CD8-positive, alpha-beta memory T cell (primary cell): ENCODE measurements around the gene KREMEN2. TPM values are rescaled to one million over a fixed set of nuclear protein-coding genes. Genes with fewer than 3 reads are reported as not detected.
"Not testable (repeated sequence)": the region's sequence is repeated elsewhere in the genome, so short reads cannot be mapped to it uniquely, and the experiment has no call there.

Source experiments
- CTCF ChIA-PET: fragments of 350-600 bp; sonication (Branson Sonifier 250); formaldehyde crosslinking; loops from one replicate; lab custom pipeline; 2021; ENCODE audit warnings: antibody characterized with exemption; lab: Charles Lee
- POLR2A ChIA-PET: fragments of 350-600 bp; sonication (Branson Sonifier 250); formaldehyde crosslinking; loops from one replicate; lab custom pipeline; 2021; ENCODE audit warnings: antibody characterized with exemption; lab: Charles Lee
- DNase-seq, 5 donors: peaks; one replicate each; pipeline versions ENCODE4 v3.0.0 to v3.0.0-alpha.2; 2020 to 2022; ENCODE audit warnings: mixed read lengths in 1 of 5
- H3K27ac ChIP-seq: one replicate; pipeline ENCODE4 v1.7.0; 2013; ENCODE audit warnings: low read depth, mild to moderate bottlenecking, low read length, moderate library complexity
- H3K27me3 ChIP-seq: 2 replicates; pipeline ENCODE4 v1.7.0; 2013; ENCODE audit warnings: low read length, mild to moderate bottlenecking; ENCODE audit not compliant: insufficient read depth, poor library complexity, severe bottlenecking
- H3K36me3 ChIP-seq: 2 replicates; pipeline ENCODE4 v1.7.0; 2013; ENCODE audit warnings: mild to moderate bottlenecking, low read length, moderate library complexity; ENCODE audit not compliant: insufficient read depth
- H3K4me1 ChIP-seq: 2 replicates; pipeline ENCODE4 v1.7.0; 2013; ENCODE audit warnings: mild to moderate bottlenecking, low read length, moderate library complexity; ENCODE audit not compliant: insufficient read depth
- H3K4me3 ChIP-seq: 2 replicates; pipeline ENCODE4 v1.7.0; 2013; ENCODE audit warnings: mild to moderate bottlenecking, low read length
- H3K9me3 ChIP-seq: 2 replicates; pipeline ENCODE4 v1.7.0; 2013; ENCODE audit warnings: mild to moderate bottlenecking, low read length
- H3K27ac Mint-ChIP-seq, 8 donors: one replicate each; pipeline ENCODE4 v1.8.0; 2020 to 2021; ENCODE audit warnings: mixed read lengths in 8 of 8, mild to moderate bottlenecking in 6 of 8, inconsistent platforms in 3 of 8, moderate library complexity in 3 of 8
- H3K27me3 Mint-ChIP-seq, 2 donors: one replicate each; pipeline ENCODE4 v1.8.0; 2020 to 2021; ENCODE audit warnings: mixed read lengths in 2 of 2, mild to moderate bottlenecking in 1 of 2, moderate library complexity in 1 of 2
- H3K36me3 Mint-ChIP-seq, 3 donors: one replicate each; pipeline ENCODE4 v1.8.0; 2020 to 2021; ENCODE audit warnings: mixed read lengths in 3 of 3, inconsistent platforms in 1 of 3, mild to moderate bottlenecking in 1 of 3
- H3K4me1 Mint-ChIP-seq, 3 donors: one replicate each; pipeline ENCODE4 v1.8.0; 2020 to 2021; ENCODE audit warnings: mixed read lengths in 3 of 3, inconsistent platforms in 1 of 3, mild to moderate bottlenecking in 1 of 3
- H3K4me3 Mint-ChIP-seq, 7 donors: one replicate each; pipeline ENCODE4 v1.8.0; 2020 to 2021; ENCODE audit warnings: mixed read lengths in 7 of 7, mild to moderate bottlenecking in 6 of 7, moderate library complexity in 4 of 7, inconsistent platforms in 2 of 7
- H3K9me3 Mint-ChIP-seq, 5 donors: one replicate each; pipeline ENCODE4 v1.8.0; 2020 to 2022; ENCODE audit warnings: mixed read lengths in 5 of 5, mild to moderate bottlenecking in 3 of 5, moderate library complexity in 2 of 5, inconsistent platforms in 1 of 5
- polyA plus RNA-seq: library from polyadenylated mRNA; unstranded; fragments of 300-500 nt; fragmentation: Illumina TruSeq; gene quantifications from one replicate; pipeline ENCODE4 v1.2.3, GENCODE V29; 2021
- total RNA-seq, 2 experiments: library from RNA; stranded (reverse); gene quantifications; one replicate each; pipeline ENCODE4 v1.2.3, GENCODE V29; 2021

KREMEN2 gene
- total and polyA plus RNA-seq, 3 experiments from 2014 or later: not detected

- peak overlapping the region in 5 of 7 donors; percentile 2 to 33 (median 20) for H3K4me3 Mint-ChIP-seq
- peaks cover 8% of the 10 kb centered on the region for H3K4me1 ChIP-seq
Measured at GRCh38 chr16:2926650-2926999, 37.5 kb upstream of the KREMEN2 start.

GRCh38 chr16:2927010-2927646 lies 36.9 kb upstream of the KREMEN2 start:
- Mint-ChIP-seq H3K36me3 (peaks cover 0 to 27% (median 2%) of the 10 kb centered on the region in 3 donors), H3K4me1 (peaks cover 12 to 14% (median 14%) of the 10 kb centered on the region in 3 donors), H3K9me3 (no peaks in the 10 kb centered on the region), H3K4me3 (peak overlapping the region in 5 of 7 donors; percentile 2 to 33 (median 20)), H3K27me3 (no peaks in the 10 kb centered on the region), H3K27ac (peak overlapping the region; percentile 0 to 73 (median 26))
- Histone ChIP-seq H3K27me3 (no peaks in the 10 kb centered on the region), H3K36me3 (peaks cover 4% of the 10 kb centered on the region), H3K4me1 (peaks cover 8% of the 10 kb centered on the region), H3K9me3 (no peaks in the 10 kb centered on the region), H3K4me3 (no peak overlapping the region), H3K27ac (no peak overlapping the region)
- ChIA-PET CTCF (interaction anchor here (0.6 to 1.5 kb wide), 19 partner anchors 10 to 254 kb away, joined by 3 to 11 read pairs (median 4); partner anchors contain the start of genes FLYWCH1 and FLYWCH2), POLR2A (interaction anchor here (0.5 kb wide), 1 partner anchor 52 kb away, joined by 4 read pairs; no protein-coding TSS in a partner anchor)
- DNase-seq: peak; percentile 75 to 92 (median 82)

More at GRCh38 chr16:2926650-2926999, 37.5 kb upstream of the KREMEN2 start:
- H3K36me3 ChIP-seq: peaks cover 4% of the 10 kb centered on the region
- H3K27me3 ChIP-seq: no peaks in the 10 kb centered on the region
- H3K4me3 ChIP-seq: no peak overlapping the region
- H3K9me3 Mint-ChIP-seq: no peaks in the 10 kb centered on the region
- POLR2A ChIA-PET: no interaction called here
- H3K27me3 Mint-ChIP-seq: peaks cover 0 to 1% of the 10 kb centered on the region in 2 donors
- no peak for DNase-seq
- peaks cover 0 to 28% (median 2%) of the 10 kb centered on the region in 3 donors for H3K36me3 Mint-ChIP-seq
- CTCF ChIA-PET: interaction anchor here (0.9 to 1.5 kb wide), 16 partner anchors 10 to 253 kb away, joined by 3 to 11 read pairs (median 4); partner anchors contain the start of genes FLYWCH1 and FLYWCH2
- no peak overlapping the region for H3K27ac ChIP-seq
- H3K9me3 ChIP-seq: no peaks in the 10 kb centered on the region
- peaks cover 12 to 14% (median 14%) of the 10 kb centered on the region in 3 donors for H3K4me1 Mint-ChIP-seq
- H3K27ac Mint-ChIP-seq: peak overlapping the region in 7 of 8 donors; percentile 0 to 73 (median 27)

DNA sequence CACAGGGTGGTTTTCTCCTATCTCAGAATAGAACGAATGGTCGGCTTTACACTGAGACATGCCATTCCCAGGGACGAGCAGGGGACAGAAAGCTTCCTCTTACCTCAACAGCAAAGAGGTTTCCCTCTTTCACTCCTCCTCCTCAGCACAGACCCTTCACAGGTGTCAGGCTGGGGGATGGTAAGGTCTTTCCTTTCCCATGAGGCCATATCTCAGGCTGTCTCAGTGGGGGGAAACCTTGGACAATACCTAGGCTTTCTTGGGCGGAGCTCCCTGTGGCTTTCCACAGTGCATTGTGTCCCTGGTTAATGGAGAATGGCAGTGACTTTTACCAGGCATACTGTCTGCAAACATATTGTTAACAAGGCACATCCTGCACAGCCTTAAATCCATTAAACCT lies 35.9 kb upstream of the KREMEN2 start:
- H3K27me3 ChIP-seq, H3K4me3 ChIP-seq, H3K9me3 ChIP-seq, DNase-seq, H3K27ac ChIP-seq, H3K36me3 ChIP-seq, H3K4me3 Mint-ChIP-seq, H3K4me1 ChIP-seq, H3K27me3 Mint-ChIP-seq, H3K9me3 Mint-ChIP-seq, POLR2A ChIA-PET: not testable (repeated sequence)
- Mint-ChIP-seq H3K27ac (peak overlapping the region in 1 of 8 donors; percentile 29), H3K36me3 (peaks cover 0 to 28% (median 0%) of the 10 kb centered on the region in 3 donors), H3K4me1 (peaks cover 12 to 14% (median 14%) of the 10 kb centered on the region in 3 donors)
- CTCF ChIA-PET: interaction anchor here (1.5 kb wide), 1 partner anchor 49 kb away, joined by 6 read pairs; no protein-coding TSS in a partner anchor

DNA sequence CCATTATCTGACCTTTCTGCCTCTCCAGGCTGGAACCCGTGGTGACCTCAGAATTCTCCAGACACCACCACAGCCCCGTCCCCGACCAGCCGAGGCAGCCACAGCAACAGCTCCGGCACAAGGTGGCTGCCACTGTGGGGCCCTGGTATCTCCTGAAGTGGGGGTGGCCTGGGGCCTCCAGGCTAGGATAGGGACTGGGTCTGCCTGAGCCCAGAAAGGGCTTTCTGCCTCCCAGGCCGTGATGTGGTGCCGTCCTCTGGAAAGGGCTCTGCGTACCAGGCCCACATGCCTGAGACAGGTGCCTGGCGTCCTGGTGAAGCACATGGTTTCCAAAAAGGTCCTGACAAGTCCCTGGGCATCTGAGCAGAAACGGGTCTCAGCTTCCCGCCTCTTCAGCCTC lies 35.3 kb upstream of the KREMEN2 start:
- H3K9me3 Mint-ChIP-seq: no peaks in the 10 kb centered on the region
- Histone ChIP-seq H3K9me3 (no peaks in the 10 kb centered on the region), H3K4me3 (no peak overlapping the region), H3K4me1 (peaks cover 8% of the 10 kb centered on the region), H3K36me3 (peaks cover 4% of the 10 kb centered on the region), H3K27me3 (no peaks in the 10 kb centered on the region), H3K27ac (no peak overlapping the region)
- DNase-seq: no peak
- peaks cover 12 to 14% (median 14%) of the 10 kb centered on the region in 3 donors for H3K4me1 Mint-ChIP-seq
- H3K27ac Mint-ChIP-seq: peak overlapping the region in 1 of 8 donors; percentile 18
- peaks cover 0 to 29% (median 0%) of the 10 kb centered on the region in 3 donors for H3K36me3 Mint-ChIP-seq
- POLR2A ChIA-PET: no interaction called here
- no peak overlapping the region for H3K4me3 Mint-ChIP-seq
- CTCF ChIA-PET: no interaction called here
- no peaks in the 10 kb centered on the region for H3K27me3 Mint-ChIP-seq

GRCh38 chr16:2929693-2930092 lies 34.4 kb upstream of the KREMEN2 start:
- H3K4me1 Mint-ChIP-seq: peaks cover 12 to 14% (median 14%) of the 10 kb centered on the region in 3 donors
- CTCF ChIA-PET: no interaction called here
- Histone ChIP-seq H3K27me3 (no peaks in the 10 kb centered on the region), H3K27ac (no peak overlapping the region), H3K36me3 (peaks cover 4% of the 10 kb centered on the region), H3K9me3 (no peaks in the 10 kb centered on the region), H3K4me1 (peaks cover 8% of the 10 kb centered on the region), H3K4me3 (no peak overlapping the region)
- POLR2A ChIA-PET: no interaction called here
- no peaks in the 10 kb centered on the region for H3K9me3 Mint-ChIP-seq
- no peak overlapping the region for H3K27ac Mint-ChIP-seq
- H3K27me3 Mint-ChIP-seq: no peaks in the 10 kb centered on the region
- H3K4me3 Mint-ChIP-seq: no peak overlapping the region
- no peak for DNase-seq
- H3K36me3 Mint-ChIP-seq: peaks cover 4 to 38% (median 8%) of the 10 kb centered on the region in 3 donors

- Mint-ChIP-seq H3K36me3 (peaks cover 4 to 41% (median 8%) of the 10 kb centered on the region in 3 donors), H3K27me3 (no peaks in the 10 kb centered on the region), H3K27ac (peak overlapping the region in 1 of 8 donors; percentile 21), H3K9me3 (no peaks in the 10 kb centered on the region), H3K4me3 (no peak overlapping the region), H3K4me1 (peaks cover 12 to 14% (median 14%) of the 10 kb centered on the region in 3 donors)
- Histone ChIP-seq H3K4me3 (no peak overlapping the region), H3K27ac (no peak overlapping the region), H3K4me1 (peaks cover 8% of the 10 kb centered on the region), H3K9me3 (no peaks in the 10 kb centered on the region), H3K36me3 (peaks cover 4% of the 10 kb centered on the region), H3K27me3 (no peaks in the 10 kb centered on the region)
- DNase-seq: no peak
- POLR2A ChIA-PET: no interaction called here
- CTCF ChIA-PET: no interaction called here
Measured at GRCh38 chr16:2930236-2930635, 33.8 kb upstream of the KREMEN2 start.

DNA sequence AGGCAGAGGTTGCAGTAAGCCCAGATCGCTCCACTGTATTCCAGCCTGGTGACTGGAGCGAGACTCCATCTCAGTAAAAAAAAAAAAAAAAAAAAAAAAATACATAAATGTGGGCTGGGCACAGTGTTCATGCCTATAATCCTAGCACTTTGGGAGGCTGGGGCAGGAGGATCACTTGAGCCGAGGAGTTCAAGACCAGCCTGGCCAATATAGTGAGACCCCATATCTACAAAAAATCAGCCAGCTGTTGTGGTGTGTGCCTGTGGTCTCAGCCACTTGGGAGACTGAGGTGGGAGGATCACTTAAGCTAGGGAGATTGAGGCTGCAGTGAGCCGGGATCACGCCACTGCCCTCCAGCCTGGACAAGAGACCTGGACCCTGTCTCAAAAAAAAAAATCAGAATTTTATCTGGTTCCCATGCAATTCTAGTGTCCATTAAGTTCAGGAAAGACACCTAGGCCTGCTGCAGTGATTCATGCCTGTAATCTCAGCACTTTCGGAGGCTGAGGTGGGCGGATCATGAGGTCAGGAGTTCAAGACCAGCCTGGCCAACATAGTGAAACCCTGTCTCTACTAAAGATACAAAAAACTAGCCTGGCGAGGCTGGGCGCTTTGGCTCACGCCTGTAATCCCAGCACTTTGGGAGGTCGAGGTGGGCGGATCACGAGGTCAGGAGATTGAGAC lies 32.7 kb upstream of the KREMEN2 start:
- H3K9me3 ChIP-seq, H3K36me3 ChIP-seq, H3K4me3 Mint-ChIP-seq, H3K4me1 ChIP-seq, H3K4me3 ChIP-seq, H3K27me3 Mint-ChIP-seq, H3K27ac ChIP-seq, H3K9me3 Mint-ChIP-seq, H3K27me3 ChIP-seq, H3K4me1 Mint-ChIP-seq, DNase-seq: not testable (repeated sequence)
- H3K36me3 Mint-ChIP-seq: peaks cover 4 to 50% (median 8%) of the 10 kb centered on the region in 3 donors
- CTCF ChIA-PET: interaction anchor here (1.1 kb wide), 1 partner anchor 28 kb away, joined by 3 read pairs; no protein-coding TSS in a partner anchor
- POLR2A ChIA-PET: interaction anchor here (0.7 kb wide), 1 partner anchor 118 kb away, joined by 5 read pairs; no protein-coding TSS in a partner anchor
- H3K27ac Mint-ChIP-seq: peak overlapping the region in 1 of 8 donors; percentile 88

DNA sequence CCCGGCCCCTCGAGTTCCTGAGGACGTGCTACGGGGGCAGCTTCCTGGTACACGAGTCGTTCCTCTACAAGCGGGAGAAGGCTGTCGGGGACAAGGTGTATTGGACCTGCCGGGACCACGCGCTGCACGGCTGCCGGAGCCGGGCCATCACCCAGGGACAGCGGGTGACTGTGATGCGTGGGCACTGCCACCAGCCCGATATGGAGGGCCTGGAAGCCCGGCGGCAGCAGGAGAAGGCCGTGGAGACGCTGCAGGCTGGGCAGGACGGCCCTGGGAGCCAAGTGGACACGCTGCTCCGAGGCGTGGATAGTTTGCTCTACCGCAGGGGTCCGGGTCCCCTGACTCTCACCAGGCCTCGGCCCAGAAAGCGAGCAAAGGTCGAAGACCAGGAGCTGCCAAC lies 30.9 kb upstream of the KREMEN2 start:
- no peak for DNase-seq
- no peak overlapping the region for H3K4me3 ChIP-seq
- Mint-ChIP-seq H3K36me3 (peaks cover 4 to 64% (median 8%) of the 10 kb centered on the region in 3 donors), H3K4me3 (no peak overlapping the region), H3K9me3 (no peaks in the 10 kb centered on the region), H3K4me1 (no peaks in the 10 kb centered on the region), H3K27me3 (no peaks in the 10 kb centered on the region), H3K27ac (no peak overlapping the region)
- no peaks in the 10 kb centered on the region for H3K4me1 ChIP-seq
- no peaks in the 10 kb centered on the region for H3K27me3 ChIP-seq
- no peaks in the 10 kb centered on the region for H3K9me3 ChIP-seq
- peaks cover 9% of the 10 kb centered on the region for H3K36me3 ChIP-seq
- ChIA-PET POLR2A (interaction anchor here (0.6 kb wide), 1 partner anchor 53 kb away, joined by 3 read pairs; no protein-coding TSS in a partner anchor), CTCF (no interaction called here)
- H3K27ac ChIP-seq: no peak overlapping the region
